Neural cell (in vitro differentiated cells): ENCODE measurements around the gene TFAP2C.

Experiments used
- MXI1 ChIP-seq: fragments of 450-650 bp; conservative IDR thresholded peaks from 2 replicates; pipeline ENCODE4 v1.6.1; 2014; ENCODE audit warnings: antibody characterized with exemption, mild to moderate bottlenecking; ENCODE audit not compliant: poor library complexity, severe bottlenecking
- POLR2AphosphoS5 ChIP-seq: IDR thresholded peaks from 2 replicates; pipeline ENCODE4 v1.6.1; 2012
- TAF1 ChIP-seq: IDR thresholded peaks from 2 replicates; pipeline ENCODE4 v1.6.1; 2012; ENCODE audit warnings: low read depth
- TF ChIP-seq, protein P1 (sequence below): fragments of 450-650 bp; IDR thresholded peaks from 2 replicates; pipeline ENCODE4 v1.5.1; 2014; ENCODE audit warnings: antibody characterized with exemption, mild to moderate bottlenecking, moderate library complexity; ENCODE audit not compliant: poor library complexity, severe bottlenecking

DNA sequence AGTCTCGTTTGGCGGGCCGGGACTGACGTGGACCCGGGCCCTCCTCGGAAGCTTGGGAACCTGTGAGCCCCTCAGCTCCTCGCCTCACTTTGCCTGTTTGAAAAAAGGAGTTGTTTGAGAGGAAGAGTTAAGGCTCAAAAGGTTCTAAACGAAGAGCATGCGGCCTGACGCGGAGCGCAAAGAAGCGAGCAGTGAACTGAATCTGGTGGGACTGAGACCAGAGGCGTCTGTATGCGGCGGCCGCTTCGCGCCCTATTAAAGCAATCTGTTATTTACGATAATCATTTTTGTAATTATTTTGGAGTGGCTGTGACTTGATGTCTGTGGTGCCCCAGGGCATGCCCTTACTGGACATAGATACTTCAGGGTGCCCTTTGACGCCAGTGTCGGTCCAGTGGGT, 3.3 kb upstream of the TFAP2C start:
- TF ChIP-seq, protein P1, sequence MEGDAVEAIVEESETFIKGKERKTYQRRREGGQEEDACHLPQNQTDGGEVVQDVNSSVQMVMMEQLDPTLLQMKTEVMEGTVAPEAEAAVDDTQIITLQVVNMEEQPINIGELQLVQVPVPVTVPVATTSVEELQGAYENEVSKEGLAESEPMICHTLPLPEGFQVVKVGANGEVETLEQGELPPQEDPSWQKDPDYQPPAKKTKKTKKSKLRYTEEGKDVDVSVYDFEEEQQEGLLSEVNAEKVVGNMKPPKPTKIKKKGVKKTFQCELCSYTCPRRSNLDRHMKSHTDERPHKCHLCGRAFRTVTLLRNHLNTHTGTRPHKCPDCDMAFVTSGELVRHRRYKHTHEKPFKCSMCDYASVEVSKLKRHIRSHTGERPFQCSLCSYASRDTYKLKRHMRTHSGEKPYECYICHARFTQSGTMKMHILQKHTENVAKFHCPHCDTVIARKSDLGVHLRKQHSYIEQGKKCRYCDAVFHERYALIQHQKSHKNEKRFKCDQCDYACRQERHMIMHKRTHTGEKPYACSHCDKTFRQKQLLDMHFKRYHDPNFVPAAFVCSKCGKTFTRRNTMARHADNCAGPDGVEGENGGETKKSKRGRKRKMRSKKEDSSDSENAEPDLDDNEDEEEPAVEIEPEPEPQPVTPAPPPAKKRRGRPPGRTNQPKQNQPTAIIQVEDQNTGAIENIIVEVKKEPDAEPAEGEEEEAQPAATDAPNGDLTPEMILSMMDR: no peak
- TF ChIP-seq TAF1: no peak
- no peak for TF ChIP-seq POLR2AphosphoS5
- TF ChIP-seq MXI1: no peak
